PC-3 (cell line): ENCODE results near the gene RPS15A. TPM values are rescaled to one million over a fixed set of nuclear protein-coding genes. Genes with fewer than 3 reads are reported as not detected.
A peak's percentile ranks its signal among the peaks of the same experiment; 100 is the strongest.

Source experiments
- ATAC-seq: fragments of 200-7000 bp; cut with Tn5 transposase; 2 replicates; pipeline ENCODE4 v1.9.1; 2020; ENCODE audit warnings: mild to moderate bottlenecking, moderate library complexity
- BruUV-seq: library from RNA; stranded (reverse); fragments of 400-500 nt; replicated peaks from 2 replicates; lab custom pipeline; 2021; lab: Mats Ljungman, UMichigan
- CTCF ChIA-PET: fragments of 300-600 bp; sonication (Branson Sonifier 250); formaldehyde crosslinking; loops from one replicate; lab custom pipeline; 2022; ENCODE audit warnings: antibody characterized with exemption; lab: Charles Lee
- POLR2A ChIA-PET: fragments of 300-600 bp; sonication (Branson Sonifier 250); formaldehyde crosslinking; loops from one replicate; lab custom pipeline; 2022; ENCODE audit warnings: antibody characterized with exemption; ENCODE audit not compliant: unreplicated experiment; lab: Charles Lee
- DNase-seq: peaks from one replicate; pipeline ENCODE4 v3.0.0-alpha.2; 2015
- H2AFZ ChIP-seq: fragments of 300-600 bp; sonication (generic); 2 replicates; pipeline ENCODE4 v1.6.0; 2016; ENCODE audit warnings: antibody characterized with exemption, low read length
- H3F3A ChIP-seq: fragments of 300-600 bp; sonication (generic); one replicate; pipeline ENCODE4 v1.6.0; 2017; ENCODE audit warnings: antibody characterized with exemption, low read length, control low read depth, mild to moderate bottlenecking; ENCODE audit not compliant: unreplicated experiment
- H3K27ac ChIP-seq: fragments of 300-600 bp; sonication (generic); 2 replicates; pipeline ENCODE4 v1.5.1; 2016; ENCODE audit warnings: mild to moderate bottlenecking, low read length
- H3K27me3 ChIP-seq: fragments of 300-600 bp; sonication (generic); 2 replicates; pipeline ENCODE4 v1.6.1; 2016; ENCODE audit warnings: low read length, mixed read lengths
- H3K36me3 ChIP-seq: fragments of 300-600 bp; sonication (generic); 2 replicates; pipeline ENCODE4 v1.6.1; 2016; ENCODE audit warnings: low read depth, mixed run types, low read length, mixed read lengths
- H3K4me1 ChIP-seq: fragments of 300-600 bp; sonication (generic); 2 replicates; pipeline ENCODE4 v1.5.1; 2016; ENCODE audit warnings: low read length; ENCODE audit not compliant: insufficient read depth
- H3K4me2 ChIP-seq: fragments of 300-600 bp; sonication (generic); 2 replicates; pipeline ENCODE4 v1.6.0; 2016; ENCODE audit warnings: low read length
- H3K4me3 ChIP-seq: fragments of 300-600 bp; sonication (generic); 2 replicates; pipeline ENCODE4 v1.5.1; 2016; ENCODE audit warnings: mild to moderate bottlenecking, low read length, mixed read lengths
- H3K79me2 ChIP-seq: fragments of 300-600 bp; sonication (generic); 2 replicates; pipeline ENCODE4 v1.6.1; 2017; ENCODE audit warnings: low read length, mixed read lengths
- H3K9ac ChIP-seq: fragments of 300-600 bp; sonication (generic); 2 replicates; pipeline ENCODE4 v1.6.0; 2016; ENCODE audit warnings: mild to moderate bottlenecking, low read length
- H3K9me2 ChIP-seq: fragments of 300-600 bp; sonication (generic); replicated peaks from 2 replicates; pipeline ENCODE4 v1.6.1; 2016; ENCODE audit warnings: mixed run types, low read length, mixed read lengths
- H3K9me3 ChIP-seq: fragments of 300-600 bp; sonication (generic); 2 replicates; pipeline ENCODE4 v1.6.1; 2016; ENCODE audit warnings: low read length, mixed read lengths
- H4K20me1 ChIP-seq: fragments of 300-600 bp; sonication (generic); 2 replicates; pipeline ENCODE4 v1.6.1; 2016; ENCODE audit warnings: low read length, mixed read lengths
- CTCF ChIP-seq: fragments of 300-600 bp; sonication (generic); conservative IDR thresholded peaks from 2 replicates; pipeline ENCODE4 v1.5.1; 2017; ENCODE audit warnings: antibody characterized with exemption, low read depth, mild to moderate bottlenecking, low read length
- EZH2 ChIP-seq: fragments of 300-600 bp; sonication (generic); IDR thresholded peaks from one replicate; pipeline ENCODE4 v1.6.1; 2017; ENCODE audit warnings: antibody characterized with exemption, mild to moderate bottlenecking, low read length; ENCODE audit not compliant: unreplicated experiment
- EZH2phosphoT487 ChIP-seq: fragments of 300-600 bp; sonication (generic); IDR thresholded peaks from 2 replicates; pipeline ENCODE4 v1.6.1; 2018; ENCODE audit warnings: mild to moderate bottlenecking, antibody characterized with exemption, low read length, borderline replicate concordance
- intact Hi-C: fragments of 100-400 bp; cut with micrococcal nuclease; formaldehyde crosslinking; loops from 2 replicates; pipeline ENCODE4 v1.9.0; 2023
- total RNA-seq: library from RNA; depleted of rRNA; stranded (reverse); fragments of >200 nt; gene quantifications from 2 replicates; pipeline ENCODE4 v1.2.3, GENCODE V29; 2014

RPS15A gene
- total RNA-seq, 1 experiment from 2014 or later, result 1,198 TPM

DNA sequence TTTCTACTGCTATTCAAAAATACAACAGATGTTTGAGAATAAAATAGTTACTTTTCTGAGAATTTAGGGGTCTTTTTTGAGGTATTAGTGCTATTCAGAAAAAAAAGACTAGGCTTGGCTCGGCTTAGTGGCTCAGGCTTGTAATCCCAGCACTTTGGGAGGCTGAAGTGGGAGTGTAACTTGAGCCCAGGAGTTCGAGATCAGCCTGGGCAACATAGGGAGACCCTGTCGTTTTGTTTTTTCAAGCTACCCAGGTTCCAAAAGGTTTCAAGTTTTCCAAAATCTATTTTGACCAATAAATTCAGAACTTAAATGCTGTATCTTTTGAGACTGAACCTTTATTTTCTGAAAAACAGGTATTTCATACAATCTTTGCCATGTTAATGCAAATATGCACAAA is 14.4 kb upstream of the RPS15A start:
- Histone ChIP-seq H3K36me3 (peaks cover 28% of the 10 kb centered on the region; the same call in 1 of the 2 replicates), H3K4me1 (peaks cover 16% of the 10 kb centered on the region), H3K79me2 (peaks cover 24% of the 10 kb centered on the region), H3K4me3 (no peak overlapping the region), H3K9ac (peak overlapping the region; percentile 16; the same call in 1 of the 2 replicates), H3F3A (no peaks in the 10 kb centered on the region), H3K4me2 (peak overlapping the region; percentile 49), H4K20me1 (peaks cover 17% of the 10 kb centered on the region), H3K9me2 (no peaks in the 10 kb centered on the region), H3K27me3 (no peaks in the 10 kb centered on the region), H2AFZ (no peak overlapping the region), H3K9me3 (no peaks in the 10 kb centered on the region), H3K27ac (peak overlapping the region; percentile 26; the same call in 1 of the 2 replicates)
- BruUV-seq, result no TSS peak
- CTCF ChIA-PET, result no interaction called here
- DNase-seq (no peak), ATAC-seq (no peak)
- POLR2A ChIA-PET, result interaction anchor here (0.6 kb wide), 3 partner anchors 29 to 626 kb away, joined by 4 to 7 read pairs (median 5); no protein-coding TSS in a partner anchor
- intact Hi-C loops, result loop anchor here (5.0 to 10.0 kb wide), 2 partner anchors 160 to 263 kb away; partner anchors contain the start of gene COQ7
- TF ChIP-seq CTCF, result no peak
- TF ChIP-seq EZH2phosphoT487, result no peak
- no peak for TF ChIP-seq EZH2

DNA sequence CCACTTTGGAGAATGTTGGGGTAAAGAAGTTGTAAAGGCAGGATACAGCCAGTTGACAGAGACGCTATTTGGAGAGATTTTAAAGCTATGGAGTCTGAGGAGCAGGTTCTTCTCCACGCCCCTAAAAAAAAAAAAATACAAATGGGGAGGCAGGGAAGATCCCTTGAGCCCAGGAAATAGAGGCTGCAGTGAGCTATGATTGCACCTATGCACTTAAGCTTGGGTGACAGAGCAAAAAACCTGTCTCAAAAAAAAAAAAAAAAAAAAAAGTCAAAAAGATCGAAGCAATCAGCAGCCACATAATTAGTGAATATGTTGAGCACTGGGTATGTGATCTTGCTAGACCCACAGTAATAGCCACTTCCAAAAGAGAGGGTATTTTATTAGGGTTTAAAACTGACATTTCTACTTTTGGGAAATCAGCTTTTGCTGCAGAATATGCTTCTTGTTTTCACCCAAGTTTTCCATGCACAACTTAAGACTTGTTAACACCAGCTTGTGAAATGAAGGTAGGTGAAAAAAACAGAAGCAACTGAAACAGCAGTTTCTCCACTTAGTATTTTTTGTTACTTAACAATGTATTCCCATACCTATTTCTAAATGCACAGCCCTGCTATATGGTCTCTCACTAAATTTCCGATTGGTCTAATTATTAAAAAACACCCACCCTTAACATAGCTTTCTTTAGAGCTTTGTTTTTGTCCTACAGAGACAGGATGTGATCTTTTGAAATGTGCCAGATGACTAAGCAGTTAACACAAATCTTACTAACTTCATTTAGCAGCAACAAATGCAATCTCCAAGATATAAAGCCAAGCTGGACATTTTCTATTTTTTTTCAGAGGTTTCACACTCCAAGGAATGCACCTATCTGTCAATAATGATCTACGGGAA is 13.7 kb upstream of the RPS15A start:
- H3F3A ChIP-seq, result no peaks in the 10 kb centered on the region
- peaks cover 24% of the 10 kb centered on the region for H4K20me1 ChIP-seq
- POLR2A ChIA-PET, result no interaction called here
- peak; percentile 9 for DNase-seq
- intact Hi-C loops, result loop anchor here (5.0 to 10.0 kb wide), 2 partner anchors 161 to 263 kb away; partner anchors contain the start of gene COQ7
- no peak for ATAC-seq
- H3K79me2 ChIP-seq, result peaks cover 31% of the 10 kb centered on the region
- CTCF ChIA-PET, result no interaction called here
- H3K9me2 ChIP-seq, result no peaks in the 10 kb centered on the region
- H3K9me3 ChIP-seq, result no peaks in the 10 kb centered on the region
- no peak for TF ChIP-seq EZH2
- no peak for TF ChIP-seq EZH2phosphoT487
- no peak for TF ChIP-seq CTCF
- H2AFZ ChIP-seq, result no peak overlapping the region
- no peak overlapping the region for H3K4me3 ChIP-seq
- H3K4me1 ChIP-seq, result peaks cover 22% of the 10 kb centered on the region
- H3K27ac ChIP-seq, result peak overlapping the region; percentile 26; the same call in 1 of the 2 replicates
- H3K9ac ChIP-seq, result peak overlapping the region; percentile 16; the same call in 1 of the 2 replicates
- H3K27me3 ChIP-seq, result no peaks in the 10 kb centered on the region
- no TSS peak for BruUV-seq
- peaks cover 21% of the 10 kb centered on the region; the same call in 1 of the 2 replicates for H3K36me3 ChIP-seq
- peak overlapping the region; percentile 49 for H3K4me2 ChIP-seq
